ENCODE results near the gene OR8B12.
A peak's percentile ranks its signal among the peaks of the same experiment; 100 is the strongest.

The OR8B12 gene, protein sequence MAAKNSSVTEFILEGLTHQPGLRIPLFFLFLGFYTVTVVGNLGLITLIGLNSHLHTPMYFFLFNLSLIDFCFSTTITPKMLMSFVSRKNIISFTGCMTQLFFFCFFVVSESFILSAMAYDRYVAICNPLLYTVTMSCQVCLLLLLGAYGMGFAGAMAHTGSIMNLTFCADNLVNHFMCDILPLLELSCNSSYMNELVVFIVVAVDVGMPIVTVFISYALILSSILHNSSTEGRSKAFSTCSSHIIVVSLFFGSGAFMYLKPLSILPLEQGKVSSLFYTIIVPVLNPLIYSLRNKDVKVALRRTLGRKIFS

DNA sequence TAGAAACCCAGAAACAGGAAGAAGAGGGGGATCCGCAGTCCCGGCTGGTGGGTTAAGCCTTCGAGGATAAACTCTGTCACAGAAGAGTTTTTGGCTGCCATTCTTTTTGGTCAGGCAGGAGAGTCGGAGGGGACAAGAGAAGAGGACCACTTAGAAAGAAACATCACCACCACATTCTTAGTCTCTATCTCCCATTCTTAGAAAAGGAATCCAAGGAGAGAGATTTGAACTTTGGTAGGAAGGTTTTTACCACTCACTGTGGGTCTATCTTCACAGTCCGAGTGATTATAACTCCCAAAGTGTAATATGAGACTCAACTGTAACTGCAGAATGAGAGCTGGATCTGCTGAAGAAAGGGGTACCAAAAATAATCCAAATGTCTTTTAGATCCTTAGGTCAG is at the start of gene OR8B12:
TSS of gene OR8B12 (minus strand) at position 101 of the 400 bp plus-strand sequence. CDS start at position 101, 0 bp downstream.
- no peak for DNase-seq (ENCODE audit: low read depth in 3 of 3)

GRCh38 chr11:124592627-124593026 is 49.2 kb upstream of the OR8B12 start:
- DNase-seq (ENCODE audit: low read depth in 3 of 3), result no peak

GRCh38 chr11:124591430-124591829 is 48.0 kb upstream of the OR8B12 start:
- no peak for DNase-seq (ENCODE audit: low read depth in 3 of 3)

- peak; percentile 3 to 35 (median 7) for DNase-seq (ENCODE audit: low read depth in 3 of 3)
These were observed 42.9 kb upstream of the OR8B12 start for GRCh38 chr11:124586238-124586860.

GRCh38 chr11:124584681-124585372 is 41.4 kb upstream of the OR8B12 start:
- DNase-seq (ENCODE audit: low read depth in 3 of 3), result no peak

- DNase-seq (ENCODE audit: low read depth in 3 of 3), result no peak
These were observed 40.3 kb upstream of the OR8B12 start for GRCh38 chr11:124583781-124584180.

- DNase-seq (ENCODE audit: low read depth in 3 of 3), result no peak
These were observed 39.1 kb upstream of the OR8B12 start for GRCh38 chr11:124582565-124582964.

GRCh38 chr11:124581817-124582216 is 38.4 kb upstream of the OR8B12 start:
- no peak for DNase-seq (ENCODE audit: low read depth in 3 of 3)

DNA sequence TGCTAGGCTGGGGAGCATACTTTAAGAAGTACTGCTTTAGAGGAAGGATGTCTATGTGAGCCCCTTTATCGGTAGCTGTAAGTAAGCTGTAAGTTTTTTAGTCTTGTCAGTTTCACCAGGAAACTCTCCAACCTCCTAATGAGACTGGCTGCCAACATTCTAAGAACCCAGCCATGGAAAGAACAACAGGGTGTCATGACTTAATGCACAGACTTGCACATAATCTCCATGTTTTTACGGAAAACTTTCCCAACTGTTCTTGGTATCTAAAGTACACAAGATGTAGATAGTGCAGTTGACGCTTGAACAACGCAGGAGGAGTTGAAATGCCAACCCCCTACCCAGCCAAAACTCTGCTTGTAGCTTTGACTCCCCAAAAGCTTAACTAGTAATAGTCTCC is 35.3 kb upstream of the OR8B12 start:
- no peak for DNase-seq (ENCODE audit: low read depth in 3 of 3)

DNA sequence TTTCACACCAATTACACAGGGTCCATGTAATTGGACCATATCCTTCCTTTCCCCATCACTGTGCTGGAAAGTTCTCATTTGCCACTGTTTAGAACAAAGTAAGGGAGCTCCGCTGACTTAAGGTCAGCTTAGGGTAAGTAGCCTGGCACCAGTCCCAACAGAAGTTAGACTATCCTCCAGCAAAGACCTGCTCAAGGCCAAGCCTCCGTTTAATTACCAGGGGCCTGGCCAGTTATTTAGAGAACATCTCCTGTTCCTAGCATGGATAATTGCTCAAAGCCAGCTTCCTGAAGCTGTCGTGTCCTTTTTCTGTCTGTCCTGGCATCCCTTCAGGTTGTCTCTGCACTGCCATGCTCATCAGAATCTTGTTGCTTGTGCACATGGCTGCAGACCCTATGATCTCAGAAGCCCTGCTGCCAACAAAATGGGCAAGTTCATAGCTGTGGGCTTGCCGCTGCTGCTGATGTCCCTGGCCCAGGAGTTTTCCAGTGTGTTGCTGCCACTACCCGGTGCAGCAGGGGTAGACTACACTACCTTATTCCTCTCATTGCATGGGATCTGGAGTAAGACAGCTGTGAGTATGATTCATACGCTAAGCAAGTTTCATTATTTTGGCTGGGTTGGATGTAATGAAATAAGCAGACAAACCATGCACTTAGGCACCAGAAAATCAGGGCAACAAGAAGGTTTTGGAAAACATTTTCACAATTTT is 34.4 kb upstream of the OR8B12 start:
- no peak for DNase-seq (ENCODE audit: low read depth in 3 of 3)

- DNase-seq (ENCODE audit: low read depth in 3 of 3), result no peak
These were observed 26.7 kb upstream of the OR8B12 start for GRCh38 chr11:124570160-124570559.

- DNase-seq (ENCODE audit: low read depth in 3 of 3), result no peak
These were observed 26.2 kb upstream of the OR8B12 start, which contains the start of gene OR8A1 for GRCh38 chr11:124569697-124570096. Gene OR8A1 (plus strand): TSS chr11:124569997. CDS start chr11:124570120, 123 bp downstream.

DNA sequence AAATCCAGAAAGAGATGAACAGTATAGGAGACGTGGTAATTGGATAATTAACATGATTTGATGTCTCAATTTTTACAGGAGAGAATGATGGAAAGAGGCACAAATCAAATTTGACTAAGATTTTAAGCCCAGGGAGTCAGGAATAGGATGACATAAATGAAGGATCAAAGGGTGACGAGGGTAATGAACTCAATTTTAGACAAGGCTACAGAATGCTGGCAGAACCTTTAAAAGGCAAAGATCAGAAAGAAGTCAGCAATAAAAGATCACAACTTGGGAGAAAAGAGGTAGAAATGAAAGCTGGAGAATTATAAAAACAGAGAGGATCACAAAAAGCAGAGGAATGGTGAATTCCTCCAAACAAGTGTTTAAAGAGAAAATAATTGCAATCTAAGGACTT is 13.4 kb upstream of the OR8B12 start:
- DNase-seq (ENCODE audit: low read depth in 3 of 3), result no peak

- no peak for DNase-seq (ENCODE audit: low read depth in 3 of 3)
These were observed 8.5 kb upstream of the OR8B12 start for GRCh38 chr11:124551987-124552386.

DNA sequence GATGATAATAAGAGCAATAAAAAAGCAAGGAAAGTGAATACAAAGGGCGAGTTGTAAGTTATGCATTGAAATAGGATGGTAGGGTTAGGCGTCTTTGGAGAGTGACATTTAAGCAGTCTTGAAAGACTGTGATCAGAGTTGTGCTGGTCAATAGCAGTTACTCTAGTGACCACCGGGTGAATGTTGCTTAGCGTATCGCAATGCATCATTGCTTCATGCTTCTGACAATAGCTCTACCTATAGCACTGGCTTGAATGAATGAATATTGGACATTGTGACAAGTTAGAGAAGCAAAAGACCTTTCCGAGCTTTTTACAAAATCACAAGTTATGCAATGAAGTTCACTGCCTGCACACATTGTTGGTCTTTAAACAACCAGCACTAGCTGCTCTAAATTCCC is 7.7 kb upstream of the OR8B12 start:
- no peak for DNase-seq (ENCODE audit: low read depth in 3 of 3)

DNA sequence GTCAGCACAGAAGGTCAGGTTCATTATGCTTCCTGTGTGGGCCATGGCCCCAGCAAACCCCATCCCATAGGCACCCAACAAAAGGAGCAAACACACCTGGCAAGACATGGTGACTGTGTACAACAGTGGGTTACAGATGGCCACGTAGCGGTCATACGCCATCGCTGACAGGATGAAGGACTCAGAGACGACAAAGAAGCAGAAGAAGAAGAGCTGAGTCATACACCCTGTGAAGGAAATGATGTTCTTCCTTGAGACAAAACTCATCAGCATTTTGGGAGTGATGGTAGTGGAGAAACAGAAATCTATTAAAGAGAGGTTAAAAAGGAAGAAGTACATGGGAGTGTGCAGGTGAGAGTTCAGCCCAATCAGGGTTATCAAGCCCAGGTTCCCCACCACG is 309 bp downstream of the OR8B12 start:
- no peak for DNase-seq (ENCODE audit: low read depth in 3 of 3)

DNA sequence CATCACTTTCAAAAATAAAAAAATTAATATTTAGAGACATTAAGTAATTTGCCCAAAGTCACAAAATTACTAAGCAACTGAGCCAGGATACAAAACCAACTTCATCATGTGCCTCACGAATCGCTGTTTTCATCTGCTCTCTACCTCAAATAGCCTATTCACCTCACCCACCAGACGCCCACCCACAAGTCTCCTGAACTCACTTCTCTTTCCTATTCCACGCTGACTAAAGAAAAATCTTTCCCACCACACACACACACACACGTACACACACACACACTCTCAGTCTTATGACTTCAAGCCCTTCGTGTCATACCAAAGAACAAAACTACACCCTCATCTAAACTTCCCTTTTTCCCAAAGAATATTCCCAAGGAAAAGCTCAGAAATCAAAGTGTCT is 2.2 kb downstream of the OR8B12 start:
- DNase-seq (ENCODE audit: low read depth in 3 of 3), result no peak

DNA sequence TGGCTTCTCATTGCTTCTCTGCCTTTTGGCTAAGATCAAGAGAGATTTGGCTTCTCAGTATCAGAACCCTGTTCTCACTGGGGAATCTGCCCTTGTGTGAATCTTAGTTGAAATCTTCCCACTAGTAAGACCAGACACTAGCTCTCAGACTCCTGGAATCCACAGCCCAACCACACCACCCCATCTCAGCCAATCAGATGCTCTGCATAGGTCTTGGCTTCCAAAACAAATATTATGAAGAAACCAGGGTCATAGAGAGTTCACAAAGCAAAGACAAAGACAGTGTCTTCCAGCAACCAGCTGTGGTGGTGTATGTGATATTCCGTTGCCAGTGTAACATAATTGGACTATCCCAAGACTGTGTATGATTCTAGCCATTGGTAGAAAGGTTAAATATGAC is 5.4 kb downstream of the OR8B12 start:
- no peak for DNase-seq (ENCODE audit: low read depth in 3 of 3)

DNA sequence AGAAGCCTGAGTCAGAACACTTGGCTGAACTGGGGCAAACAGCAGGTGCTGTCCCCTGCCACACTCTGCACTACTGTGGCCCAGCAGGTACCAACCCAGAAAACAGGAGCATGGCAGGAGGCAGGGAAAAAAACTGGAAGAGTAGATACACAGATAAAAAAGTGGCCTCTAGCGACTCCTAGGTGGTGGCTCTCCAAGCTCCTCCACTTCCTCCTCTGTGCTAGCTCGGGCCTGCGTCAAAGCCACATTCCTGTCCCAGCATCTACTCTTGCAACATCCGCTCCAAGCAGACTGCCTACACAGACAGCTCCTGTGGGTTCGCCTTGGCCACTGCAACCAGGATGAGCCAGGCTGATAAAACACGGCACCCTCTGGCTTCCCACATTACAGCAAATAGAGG is 6.9 kb downstream of the OR8B12 start:
- no peak for DNase-seq (ENCODE audit: low read depth in 3 of 3)

DNA sequence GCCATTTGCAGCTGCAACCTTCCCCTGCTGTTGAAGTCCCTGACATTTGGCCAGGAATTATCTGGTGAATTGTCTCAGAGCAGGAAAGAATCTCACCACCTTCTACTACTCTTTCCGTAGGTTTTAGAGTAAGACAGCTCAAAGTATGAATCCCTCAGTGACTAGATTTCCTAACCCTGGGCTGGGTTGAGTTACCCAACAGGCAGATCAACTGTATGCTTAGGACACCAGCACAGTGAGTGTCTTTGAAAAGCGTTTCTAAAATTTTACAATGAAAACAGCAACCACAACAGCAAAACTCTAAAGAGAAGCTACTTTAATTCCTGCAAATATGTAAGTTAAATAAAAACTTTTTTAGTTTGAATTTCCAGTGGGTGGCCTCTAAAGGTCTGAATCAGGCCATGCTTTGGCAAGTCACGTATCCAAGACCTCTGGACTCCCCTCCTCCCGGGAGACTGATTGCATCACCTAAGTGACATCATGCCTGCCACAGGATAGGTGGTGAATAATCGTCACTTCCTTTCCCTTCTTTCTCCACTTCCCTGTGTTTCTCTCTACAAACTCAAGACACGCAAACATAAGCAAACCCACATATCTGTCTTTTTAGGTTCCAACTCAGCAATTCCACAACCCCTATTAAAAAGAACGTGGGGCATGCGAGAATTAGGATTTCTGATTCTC is 7.8 kb downstream of the OR8B12 start:
- DNase-seq (ENCODE audit: low read depth in 3 of 3), result no peak

- no peak for DNase-seq (ENCODE audit: low read depth in 3 of 3)
These were observed 9.4 kb downstream of the OR8B12 start for GRCh38 chr11:124534051-124534450.

- DNase-seq (ENCODE audit: low read depth in 3 of 3), result no peak
These were observed 9.8 kb downstream of the OR8B12 start for GRCh38 chr11:124533626-124534025.

All from stimulated activated CD4-positive, alpha-beta T cell treated with anti-CD3 and anti-CD28 coated beads, TNF-alpha, amount 100 ng/mL, for 24 hours (primary cell).